HL-60 (cell line): ENCODE results near the gene SBF1.

Experiments used
- DNase-seq, 2 experiments: peaks; one replicate each; pipeline ENCODE4 v3.0.0-alpha.2; 2010 to 2020; ENCODE audit warnings: low read depth in 1 of 2, low spot score in 1 of 2
- H3K27ac ChIP-seq: fragments of 250-450 bp; sonication (Bioruptor Pico); replicated peaks from 2 replicates; pipeline ENCODE4 v1.5.1; 2020; ENCODE audit warnings: mild to moderate bottlenecking, moderate library complexity
- H3K27me3 ChIP-seq: fragments of 250-450 bp; sonication (Bioruptor Pico); 2 replicates; pipeline ENCODE4 v1.5.1; 2021; ENCODE audit warnings: mild to moderate bottlenecking, moderate library complexity; ENCODE audit not compliant: insufficient read depth, poor library complexity, severe bottlenecking
- H3K4me3 ChIP-seq: replicated peaks from 2 replicates; pipeline ENCODE4 v1.5.1; 2011; ENCODE audit warnings: mild to moderate bottlenecking, control low read depth, low read length; ENCODE audit not compliant: insufficient read depth
- CTCF ChIP-seq: IDR thresholded peaks from one replicate; pipeline ENCODE4 v1.5.1; 2011; ENCODE audit warnings: low read length, control low read depth, inconsistent platforms; ENCODE audit not compliant: insufficient read depth
- GABPA ChIP-seq: IDR thresholded peaks from 2 replicates; pipeline ENCODE4 v1.6.1; 2012; ENCODE audit warnings: low read depth
- POLR2AphosphoS5 ChIP-seq: IDR thresholded peaks from 2 replicates; pipeline ENCODE4 v1.6.1; 2012; ENCODE audit warnings: low read depth
- REST ChIP-seq: IDR thresholded peaks from 2 replicates; pipeline ENCODE4 v1.6.1; 2012; ENCODE audit warnings: low read depth; ENCODE audit not compliant: insufficient replicate concordance
- SPI1 ChIP-seq: IDR thresholded peaks from 2 replicates; pipeline ENCODE4 v1.6.1; 2012; ENCODE audit warnings: low read depth, mild to moderate bottlenecking, borderline replicate concordance

SBF1 gene

GRCh38 chr22:50471962-50472361 is 2.9 kb downstream of the SBF1 start:
- peak overlapping the region; percentile 66 for H3K27ac ChIP-seq
- no peaks in the 10 kb centered on the region for H3K27me3 ChIP-seq
- DNase-seq = no peak
- TF ChIP-seq CTCF (no peak), SPI1 (no peak), REST (no peak), POLR2AphosphoS5 (no peak), GABPA (no peak)
- no peak overlapping the region for H3K4me3 ChIP-seq

GRCh38 chr22:50471197-50471847 is 3.5 kb downstream of the SBF1 start:
- Histone ChIP-seq H3K4me3 (no peak overlapping the region), H3K27me3 (no peaks in the 10 kb centered on the region), H3K27ac (peak overlapping the region; percentile 66)
- DNase-seq = peak in 1 of 2 experiments; percentile 44
- TF ChIP-seq REST (no peak), POLR2AphosphoS5 (no peak), GABPA (no peak), CTCF (no peak), SPI1 (no peak)

- TF ChIP-seq GABPA = no peak
- TF ChIP-seq POLR2AphosphoS5 = no peak
- no peak for TF ChIP-seq CTCF
- TF ChIP-seq REST = no peak
- TF ChIP-seq SPI1 = no peak
- peak in 1 of 2 experiments; percentile 10 for DNase-seq
- H3K4me3 ChIP-seq = no peak overlapping the region
- H3K27me3 ChIP-seq = no peaks in the 10 kb centered on the region
- peak overlapping the region; percentile 66 for H3K27ac ChIP-seq
These were observed 4.3 kb downstream of the SBF1 start for GRCh38 chr22:50470491-50470890.
